DND-41 (cell line): ENCODE measurements around the gene PTGR1.

ENCODE experiments used
- CTCF ChIP-seq: IDR thresholded peaks from 2 replicates; pipeline ENCODE4 v1.5.1; 2012; ENCODE audit warnings: borderline replicate concordance, low read length, moderate library complexity, mild to moderate bottlenecking; ENCODE audit not compliant: poor library complexity, severe bottlenecking; ENCODE audit errors: extremely low read depth
- EZH2 ChIP-seq: IDR thresholded peaks from 3 replicates; pipeline ENCODE4 v1.6.1; 2012; ENCODE audit warnings: borderline replicate concordance, low read depth, mild to moderate bottlenecking, moderate library complexity, low read length, inconsistent platforms; ENCODE audit not compliant: severe bottlenecking

GRCh38 chr9:111582888-111583287 lies 16.6 kb downstream of the PTGR1 start:
- TF ChIP-seq CTCF (no peak), EZH2 (no peak)
